Psoas muscle (tissue), 8 donors: ENCODE data around the gene CDT1. TPM values are rescaled to one million over a fixed set of nuclear protein-coding genes. Genes with fewer than 3 reads are reported as not detected.

Experiments used
- ATAC-seq, 4 donors: fragments of 200-7000 bp; cut with Tn5 transposase; one replicate each; pipeline ENCODE4 v1.9.1; 2020; ENCODE audit warnings: moderate library complexity in 3 of 4, mild to moderate bottlenecking in 2 of 4
- DNase-seq, 2 donors: peaks; one replicate each; pipeline ENCODE4 v3.0.0-alpha.2; 2020
- H3K27ac ChIP-seq: fragments of 200-600 bp; one replicate; pipeline ENCODE4 v1.8.0; 2022
- H3K27me3 ChIP-seq, 3 donors: fragments of 200-600 bp in 1 of 3; one replicate each; pipeline versions ENCODE4 v1.6.1 to v1.8.0; 2013 to 2022; ENCODE audit warnings: low read length in 2 of 3, mild to moderate bottlenecking in 2 of 3, moderate library complexity in 1 of 3; ENCODE audit not compliant: insufficient read depth in 3 of 3
- H3K36me3 ChIP-seq, 2 donors: fragments of 200-600 bp in 1 of 2; one replicate each; pipeline versions ENCODE4 v1.6.1 to v1.8.0; 2013 to 2022; ENCODE audit warnings: low read depth in 1 of 2, mild to moderate bottlenecking in 1 of 2, moderate library complexity in 1 of 2; ENCODE audit not compliant: insufficient read depth in 1 of 2
- H3K4me1 ChIP-seq: fragments of 200-600 bp; one replicate; pipeline ENCODE4 v1.8.0; 2022
- H3K4me3 ChIP-seq: fragments of 200-600 bp; one replicate; pipeline ENCODE4 v1.8.0; 2022; ENCODE audit warnings: mild to moderate bottlenecking
- H3K9me3 ChIP-seq: fragments of 200-600 bp; one replicate; pipeline ENCODE4 v1.8.0; 2022
- CTCF ChIP-seq: fragments of 200-600 bp; IDR thresholded peaks from one replicate; pipeline ENCODE4 v1.8.0; 2022; ENCODE audit warnings: antibody characterized with exemption
- WGBS, 3 donors: extraction: QIAGEN DNeasy Blood & Tissue Kit; methylation state at CpG; one replicate each; pipeline versions ENCODE4 v1.1.6 to v1.1.7; 2013; 5-methylcytosine and 5-hydroxymethylcytosine counted together
- intact Hi-C, 2 donors: fragments of 100-400 bp; cut with DNase I; formaldehyde crosslinking; loops; one replicate each; pipeline versions ENCODE4 v1.11.0 to v1.14.2; 2022
- polyA plus RNA-seq, 3 donors: library from polyadenylated mRNA; stranded (reverse); fragments of 200-250 nt; gene quantifications; one replicate each; pipeline ENCODE4 v1.2.3, GENCODE V29; 2013
- total RNA-seq, 4 donors: library from RNA; stranded (reverse); fragmentation: NEBNext Ultra II Directional in 2 of 4; extraction: Animal tissue kit (Norgen Biotek cat#: 25700) in 2 of 4; gene quantifications; one replicate each; pipeline versions ENCODE4 v1.2.1 to v1.2.4, GENCODE V29; 2021 to 2023
- donor health status: healthy with polysubstance abuse.
- donor health status: DM: no; HTN: no; CAD: no; lungs with moderate emphysema.
- donor health status: Bipolar disorder and iron deficiency.
- donor health status: healthy.
- donor health status: DM: yes; HTN: yes; CAD: no.
- donor health status: DM: no; HTN: no; CAD: no.
- donor health status: DM: no; HTN: no; CAD: no.
- donor health status: DM: yes; HTN: yes; CAD: no.

CDT1 gene
- total and polyA plus RNA-seq, 7 donors, result 0.03 to 0.59 (median 0.15) TPM; not detected in 1

DNA sequence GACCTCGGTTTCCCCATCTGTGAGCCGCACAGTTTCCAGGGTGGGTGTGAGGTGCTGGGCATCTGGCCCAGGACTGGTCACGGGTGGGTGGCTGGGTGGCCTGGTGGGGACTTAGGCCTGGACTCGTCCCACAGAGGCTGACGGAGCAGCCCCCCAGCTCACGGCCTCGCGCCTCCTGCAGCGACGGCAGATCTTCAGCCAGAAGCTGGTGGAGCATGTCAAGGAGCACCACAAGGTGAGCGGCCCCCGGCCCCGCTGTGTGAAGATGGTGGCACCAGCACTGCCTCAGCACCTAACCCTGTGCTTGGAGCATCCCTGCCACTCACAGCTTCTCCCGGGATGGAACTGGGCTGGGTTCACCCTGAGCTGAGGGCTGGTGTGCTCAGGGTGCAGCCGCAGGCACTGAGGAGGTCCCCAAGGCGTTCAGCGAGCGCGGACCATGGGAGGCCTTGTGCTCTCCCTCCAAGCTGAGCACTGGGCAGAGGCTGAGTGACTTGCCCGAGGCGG, 2.4 kb downstream of the CDT1 start:
- TF ChIP-seq CTCF, result no peak
- WGBS, 3 donors, result 87 to 89% (median 89%) methylated on average over 17 to 21 of the region's 21 CpGs
- peaks cover 11% of the 10 kb centered on the region for H3K4me1 ChIP-seq
- H3K9me3 ChIP-seq, result no peaks in the 10 kb centered on the region
- H3K27ac ChIP-seq, result no peak overlapping the region
- peak in 1 of 2 donors; percentile 50 for DNase-seq
- intact Hi-C loops, result no loop called here
- H3K27me3 ChIP-seq, result peaks cover 0 to 6% (median 0%) of the 10 kb centered on the region in 3 donors
- no peak for ATAC-seq
- H3K4me3 ChIP-seq, result no peak overlapping the region
- peaks cover 6 to 25% of the 10 kb centered on the region in 2 donors for H3K36me3 ChIP-seq

- Histone ChIP-seq H3K27me3 (peaks cover 0 to 6% (median 0%) of the 10 kb centered on the region in 3 donors), H3K36me3 (peaks cover 6 to 25% of the 10 kb centered on the region in 2 donors), H3K4me3 (no peak overlapping the region), H3K4me1 (peaks cover 13% of the 10 kb centered on the region), H3K9me3 (no peaks in the 10 kb centered on the region), H3K27ac (no peak overlapping the region)
- no peak for TF ChIP-seq CTCF
- ATAC-seq (no peak), DNase-seq (peak in 1 of 2 donors; percentile 55)
- WGBS, 3 donors, result 45 to 63% (median 51%) methylated on average over 24 to 27 of the region's 27 CpGs
- intact Hi-C loops, result no loop called here
These were observed 3.0 kb downstream of the CDT1 start for GRCh38 chr16:88806491-88807111.

DNA sequence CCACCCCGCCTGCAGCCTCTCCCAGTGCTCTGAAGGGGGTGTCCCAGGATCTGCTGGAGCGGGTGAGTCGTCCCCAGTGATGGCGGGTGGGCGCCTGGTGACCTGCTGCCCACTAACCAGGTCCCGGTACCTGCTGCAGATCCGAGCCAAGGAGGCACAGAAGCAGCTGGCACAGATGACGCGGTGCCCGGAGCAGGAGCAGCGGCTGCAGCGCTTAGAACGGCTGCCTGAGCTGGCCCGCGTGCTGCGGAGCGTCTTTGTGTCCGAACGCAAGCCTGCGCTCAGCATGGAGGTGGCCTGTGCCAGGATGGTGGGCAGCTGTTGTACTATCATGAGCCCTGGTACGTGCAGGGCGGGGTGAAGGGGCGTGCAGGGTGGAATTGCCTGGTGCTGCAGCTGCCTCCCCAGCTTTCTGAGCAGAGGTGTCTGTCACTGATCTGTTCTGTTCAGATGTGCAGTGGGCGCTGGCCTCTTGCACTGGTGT, 3.6 kb downstream of the CDT1 start:
- Histone ChIP-seq H3K4me1 (peaks cover 13% of the 10 kb centered on the region), H3K9me3 (no peaks in the 10 kb centered on the region), H3K4me3 (no peak overlapping the region), H3K36me3 (peaks cover 6 to 25% of the 10 kb centered on the region in 2 donors), H3K27ac (no peak overlapping the region), H3K27me3 (peaks cover 0 to 6% (median 0%) of the 10 kb centered on the region in 3 donors)
- DNase-seq (peak in 1 of 2 donors; percentile 53), ATAC-seq (no peak)
- WGBS, 3 donors, result 24 to 47% (median 37%) methylated on average over 24 of the region's 24 CpGs
- intact Hi-C loops, result no loop called here
- TF ChIP-seq CTCF, result no peak

- intact Hi-C loops, result no loop called here
- Histone ChIP-seq H3K27me3 (peaks cover 0 to 6% (median 0%) of the 10 kb centered on the region in 3 donors), H3K27ac (no peak overlapping the region), H3K4me1 (peaks cover 13% of the 10 kb centered on the region), H3K9me3 (no peaks in the 10 kb centered on the region), H3K36me3 (peaks cover 6 to 25% of the 10 kb centered on the region in 2 donors), H3K4me3 (no peak overlapping the region)
- TF ChIP-seq CTCF, result no peak
- DNase-seq (peak in 1 of 2 donors; percentile 60), ATAC-seq (no peak)
- WGBS, 3 donors, result 83 to 90% (median 85%) methylated on average over 26 of the region's 26 CpGs
These were observed 4.3 kb downstream of the CDT1 start for GRCh38 chr16:88807626-88808453.
